Erythroblast (primary cell): Measurements from ENCODE around the gene FOXD4L1.
"Not testable (repeated sequence)": the region's sequence is repeated elsewhere in the genome, so short reads cannot be mapped to it uniquely, and the experiment has no call there.

Experiments
- DNase-seq, 2 experiments: peaks; one replicate each; lab custom pipeline; 2025; lab: John Stamatoyannopoulos, UW

The FOXD4L1 gene

DNA sequence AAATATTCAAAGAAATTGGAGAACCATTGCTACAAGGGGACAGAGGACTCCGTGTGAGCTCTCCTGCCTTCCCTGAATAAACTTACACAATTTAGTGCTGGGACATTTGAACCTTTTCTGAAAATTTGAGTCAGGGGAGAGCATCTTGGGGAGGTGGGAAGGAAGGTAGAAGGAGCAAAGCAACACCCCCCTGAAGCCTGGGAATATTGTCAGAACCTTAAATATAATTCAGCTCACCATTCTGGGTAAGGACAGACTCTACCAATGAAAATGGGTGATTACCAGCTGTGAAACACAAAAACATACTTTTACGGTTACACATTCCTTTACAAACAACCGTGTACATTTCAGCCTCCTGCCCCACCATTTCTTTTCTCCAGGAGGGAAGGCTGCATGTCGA is at the start of gene FOXD4L1:
Gene FOXD4L1, plus strand, starts transcription at position 301 of the 400 bp plus-strand sequence. CDS start 592 bp downstream, outside the sequence.
- not testable (repeated sequence) for DNase-seq

DNA sequence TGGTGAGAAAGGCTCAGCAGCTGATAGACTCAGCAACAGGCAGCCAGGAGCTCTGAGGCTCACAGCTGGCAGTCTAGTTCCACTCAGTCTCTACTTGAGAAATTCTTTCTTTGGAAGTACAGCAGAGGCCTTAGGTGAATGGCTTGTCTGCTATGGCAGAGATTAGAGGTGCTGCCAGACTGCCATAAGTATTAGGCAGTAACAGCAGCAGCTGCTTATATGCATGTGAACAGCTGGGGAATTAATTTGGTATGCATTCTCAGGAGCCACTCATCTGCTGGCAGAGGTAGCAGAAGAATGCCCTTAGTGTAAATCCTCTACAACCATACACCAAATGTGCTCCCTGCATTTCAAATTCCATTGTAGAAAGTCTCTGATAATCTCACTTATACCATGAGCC is 32.7 kb upstream of the FOXD4L1 start:
- DNase-seq = not testable (repeated sequence)

DNA sequence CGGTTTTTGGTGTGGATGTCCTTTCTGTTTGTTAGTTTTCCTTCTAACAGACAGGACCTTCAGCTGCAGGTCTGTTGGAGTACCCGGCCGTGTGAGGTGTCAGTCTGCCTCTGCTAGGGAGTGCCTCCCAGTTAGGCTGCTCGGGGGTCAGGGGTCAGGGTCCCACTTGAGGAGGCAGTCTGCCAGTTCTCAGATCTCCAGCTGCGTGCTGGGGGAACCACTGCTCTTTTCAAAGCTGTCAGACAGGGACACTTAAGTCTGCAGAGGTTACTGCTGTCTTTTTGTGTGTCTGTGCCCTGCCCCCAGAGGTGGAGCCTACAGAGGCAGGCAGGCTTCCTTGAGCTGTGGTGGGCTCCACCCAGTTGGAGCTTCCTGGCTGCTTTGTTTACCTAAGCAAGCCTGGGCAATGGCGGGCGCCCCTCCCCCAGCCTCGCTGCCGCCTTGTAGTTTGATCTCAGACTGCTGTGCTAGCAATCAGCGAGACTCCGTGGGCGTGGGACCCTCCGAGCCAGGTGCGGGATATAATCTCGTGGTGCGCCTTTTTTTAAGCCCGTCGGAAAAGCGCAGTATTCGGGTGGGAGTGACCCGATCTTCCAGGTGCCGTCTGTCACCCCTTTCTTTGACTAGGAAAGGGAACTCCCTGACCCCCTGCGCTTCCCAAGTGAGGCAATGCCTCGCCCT is 21.6 kb upstream of the FOXD4L1 start:
- not testable (repeated sequence) for DNase-seq

DNA sequence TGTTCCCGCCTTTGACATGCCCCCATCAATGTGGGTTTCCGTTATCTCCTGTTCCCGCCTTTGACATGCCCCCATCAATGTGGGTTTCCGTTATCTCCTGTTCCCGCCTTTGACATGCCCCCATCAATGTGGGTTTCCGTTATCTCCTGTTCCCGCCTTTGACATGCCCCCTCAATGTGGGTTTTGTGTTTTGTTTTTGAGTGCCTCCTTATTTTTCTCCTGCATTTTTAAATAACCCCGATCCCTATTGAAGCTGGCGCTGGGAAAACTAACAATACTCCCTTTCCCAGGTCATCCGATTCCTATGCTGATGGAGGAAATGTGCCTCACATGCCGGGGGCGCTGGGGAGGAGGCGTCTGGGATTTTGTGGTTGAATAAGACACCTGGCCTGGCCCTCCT is 1.9 kb upstream of the FOXD4L1 start:
- not testable (repeated sequence) for DNase-seq

DNA sequence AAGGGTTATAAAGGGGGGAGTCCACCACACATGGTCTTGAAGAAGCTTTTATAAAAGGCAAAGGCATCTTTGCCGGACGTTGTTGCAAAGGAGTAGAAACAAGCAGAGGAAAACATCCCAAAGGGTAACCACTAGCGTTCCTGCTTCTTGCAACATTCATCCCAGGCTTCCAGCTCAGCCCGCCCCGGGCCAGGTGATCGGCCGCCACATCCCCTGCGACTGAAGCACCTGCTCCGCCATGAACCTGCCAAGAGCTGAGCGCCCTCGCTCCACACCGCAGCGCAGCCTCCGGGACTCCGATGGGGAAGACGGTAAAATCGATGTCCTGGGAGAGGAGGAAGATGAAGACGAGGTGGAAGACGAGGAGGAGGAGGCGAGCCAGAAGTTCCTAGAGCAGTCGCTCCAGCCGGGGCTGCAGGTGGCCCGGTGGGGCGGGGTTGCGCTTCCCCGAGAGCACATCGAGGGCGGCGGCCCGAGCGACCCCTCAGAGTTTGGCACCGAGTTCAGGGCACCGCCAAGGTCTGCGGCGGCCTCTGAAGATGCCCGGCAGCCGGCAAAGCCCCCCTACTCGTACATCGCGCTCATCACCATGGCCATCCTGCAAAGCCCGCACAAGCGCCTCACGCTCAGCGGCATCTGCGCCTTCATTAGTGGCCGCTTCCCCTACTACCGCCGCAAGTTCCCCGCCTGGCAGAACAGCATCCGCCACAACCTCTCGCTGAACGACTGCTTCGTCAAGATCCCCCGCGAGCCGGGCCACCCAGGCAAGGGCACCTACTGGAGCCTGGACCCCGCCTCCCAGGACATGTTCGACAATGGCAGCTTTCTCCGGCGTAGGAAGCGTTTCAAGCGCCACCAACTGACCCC is 787 bp downstream of the FOXD4L1 start:
- not testable (repeated sequence) for DNase-seq

DNA sequence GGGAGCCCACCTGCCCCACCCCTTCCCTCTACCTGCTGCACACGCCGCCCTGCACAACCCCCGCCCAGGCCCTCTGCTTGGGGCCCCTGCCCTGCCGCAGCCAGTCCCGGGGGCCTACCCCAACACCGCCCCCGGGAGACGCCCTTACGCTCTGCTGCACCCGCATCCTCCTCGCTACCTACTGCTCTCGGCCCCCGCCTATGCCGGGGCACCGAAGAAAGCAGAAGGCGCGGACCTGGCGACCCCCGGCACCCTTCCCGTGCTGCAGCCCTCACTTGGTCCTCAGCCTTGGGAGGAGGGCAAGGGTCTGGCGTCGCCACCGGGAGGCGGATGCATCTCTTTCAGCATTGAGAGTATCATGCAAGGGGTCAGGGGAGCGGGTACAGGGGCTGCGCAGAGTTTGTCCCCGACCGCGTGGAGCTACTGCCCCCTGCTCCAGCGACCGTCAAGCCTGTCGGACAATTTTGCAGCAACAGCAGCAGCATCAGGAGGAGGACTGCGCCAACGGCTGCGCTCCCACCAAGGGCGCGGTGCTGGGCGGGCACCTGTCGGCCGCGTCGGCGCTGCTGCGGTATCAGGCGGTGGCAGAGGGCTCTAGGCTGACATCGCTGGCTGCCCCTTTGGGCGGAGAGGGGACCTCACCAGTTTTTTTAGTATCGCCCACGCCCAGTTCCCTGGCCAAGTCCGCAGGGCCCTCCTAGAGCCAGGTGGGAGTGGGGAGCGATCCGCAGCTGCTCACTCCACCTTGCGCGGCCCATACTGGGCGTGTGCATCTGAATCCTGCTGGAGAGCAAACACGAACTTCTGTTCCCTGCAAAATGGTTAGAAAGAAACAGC is 1.6 kb downstream of the FOXD4L1 start:
- not testable (repeated sequence) for DNase-seq

DNA sequence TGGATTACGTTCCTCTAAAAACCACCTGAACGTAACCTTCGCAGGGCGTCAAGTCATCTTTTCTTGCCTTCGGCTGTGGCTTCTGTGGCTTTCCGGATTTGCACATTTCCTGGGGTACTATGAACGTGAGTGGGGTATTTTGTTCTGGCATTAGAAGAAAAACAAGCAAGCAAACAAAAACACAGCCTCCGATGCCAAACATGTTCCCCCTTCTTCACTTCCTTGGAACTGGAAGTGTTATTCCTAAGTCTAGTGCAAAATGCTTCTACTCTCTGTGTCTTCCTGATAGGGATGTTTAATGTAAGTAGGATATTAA is 2.2 kb downstream of the FOXD4L1 start:
- not testable (repeated sequence) for DNase-seq

DNA sequence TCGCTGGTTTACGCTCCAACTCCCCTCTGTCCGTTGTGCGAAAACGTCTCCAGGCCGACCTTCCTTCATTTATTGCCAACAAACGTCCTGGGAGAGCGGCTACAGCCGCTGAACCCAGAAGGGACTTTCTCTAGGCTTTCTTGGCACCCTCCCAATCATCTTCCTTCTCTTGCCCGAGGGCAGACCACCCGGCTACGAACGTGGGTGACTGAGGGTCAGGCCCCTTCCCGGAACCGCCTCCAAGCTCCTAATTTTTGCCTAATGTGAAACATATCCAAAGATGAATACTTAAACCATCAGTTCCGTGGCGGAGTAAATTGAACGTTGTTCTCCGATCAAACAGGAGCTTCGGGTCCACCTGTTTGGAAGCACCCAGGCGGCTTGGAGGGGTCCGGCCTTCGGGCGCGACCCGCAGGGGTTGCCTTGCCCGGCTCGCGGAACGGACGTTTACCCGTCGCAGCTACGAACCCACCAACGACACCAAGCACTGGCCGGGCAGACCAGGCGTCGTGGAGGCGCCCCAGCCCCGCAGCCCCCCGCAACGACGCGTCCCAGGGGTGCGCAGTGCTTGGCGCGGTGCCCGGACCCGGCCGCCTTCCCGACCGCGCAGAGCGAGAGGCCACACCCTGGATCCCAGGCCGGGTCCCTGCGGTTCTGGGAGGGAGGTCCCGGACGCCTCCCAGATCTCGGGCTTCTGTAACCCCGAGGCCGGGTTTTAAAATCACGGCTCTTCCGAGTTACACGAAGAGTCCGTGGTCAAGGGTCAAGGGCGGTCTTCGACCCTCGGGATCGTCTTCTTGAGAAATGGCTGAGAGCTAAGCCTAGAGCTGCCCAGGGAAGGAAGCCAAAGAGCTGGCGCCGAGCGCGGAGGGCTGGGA is 4.0 kb downstream of the FOXD4L1 start:
- not testable (repeated sequence) for DNase-seq

DNA sequence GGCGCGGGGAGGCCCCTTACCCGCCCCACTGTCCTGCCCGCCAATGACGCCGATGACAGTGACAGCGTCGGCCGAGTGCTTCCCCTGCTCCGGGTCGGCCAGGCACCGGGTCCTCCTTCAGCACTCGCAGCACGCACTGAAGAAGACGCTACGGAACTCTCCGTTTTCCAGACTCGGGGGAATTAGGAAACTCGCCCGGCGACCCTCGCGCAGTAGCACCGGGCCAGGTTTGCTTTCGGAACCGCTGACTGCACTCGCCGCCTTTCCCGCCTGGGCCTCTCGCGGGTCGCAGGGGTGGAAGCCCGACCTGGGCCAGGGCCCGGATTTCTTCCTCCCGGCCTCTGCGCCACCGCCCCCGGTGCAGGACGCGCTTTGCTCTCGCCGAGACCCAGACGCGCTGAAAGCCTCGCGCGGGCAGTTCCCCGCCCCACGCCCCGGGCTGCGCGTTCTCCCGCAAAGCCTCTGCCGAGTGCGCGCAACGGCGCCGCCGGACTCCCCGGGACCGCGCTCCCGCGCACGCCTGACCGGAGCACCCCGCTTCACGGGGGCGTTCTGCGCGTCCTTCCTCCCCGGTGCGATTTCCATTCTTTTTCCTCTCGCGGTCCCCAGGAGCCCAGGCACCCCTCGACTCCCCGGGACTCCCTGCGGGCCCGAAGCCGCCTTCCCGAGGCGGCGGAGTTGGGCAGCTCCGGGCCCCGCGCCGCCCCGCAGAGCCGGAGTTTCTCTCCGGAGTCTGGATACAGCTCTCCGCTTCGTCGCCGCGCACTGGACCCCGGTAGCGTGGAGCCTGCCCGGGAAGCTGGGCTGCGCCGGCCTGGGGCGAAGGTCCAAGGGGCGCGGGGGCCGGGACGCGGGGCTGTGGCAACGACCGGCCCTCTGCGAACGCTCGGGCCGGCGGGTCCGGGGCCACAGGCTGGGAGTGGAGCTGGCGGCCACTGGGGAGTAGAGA is 4.9 kb downstream of the FOXD4L1 start:
- DNase-seq = not testable (repeated sequence)

DNA sequence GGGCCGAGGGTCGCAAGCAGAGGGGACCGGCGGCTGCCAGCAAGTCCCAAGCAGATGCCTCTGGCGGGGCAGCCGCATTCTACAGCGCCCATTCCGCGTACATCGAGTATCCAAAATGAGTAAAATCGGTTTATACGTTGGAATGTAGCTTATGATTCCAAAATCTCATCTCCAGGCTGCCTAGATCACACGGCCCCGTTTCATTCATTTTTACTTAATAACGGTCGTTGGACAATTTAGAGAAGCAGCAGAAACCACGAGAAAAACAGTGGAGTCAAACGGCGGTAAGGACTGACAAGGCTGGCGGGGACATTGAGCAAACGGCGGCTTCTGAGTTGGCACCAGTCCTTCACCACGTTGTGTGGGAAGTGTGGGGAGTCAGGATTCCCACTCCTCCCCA is 5.6 kb downstream of the FOXD4L1 start:
- not testable (repeated sequence) for DNase-seq

DNA sequence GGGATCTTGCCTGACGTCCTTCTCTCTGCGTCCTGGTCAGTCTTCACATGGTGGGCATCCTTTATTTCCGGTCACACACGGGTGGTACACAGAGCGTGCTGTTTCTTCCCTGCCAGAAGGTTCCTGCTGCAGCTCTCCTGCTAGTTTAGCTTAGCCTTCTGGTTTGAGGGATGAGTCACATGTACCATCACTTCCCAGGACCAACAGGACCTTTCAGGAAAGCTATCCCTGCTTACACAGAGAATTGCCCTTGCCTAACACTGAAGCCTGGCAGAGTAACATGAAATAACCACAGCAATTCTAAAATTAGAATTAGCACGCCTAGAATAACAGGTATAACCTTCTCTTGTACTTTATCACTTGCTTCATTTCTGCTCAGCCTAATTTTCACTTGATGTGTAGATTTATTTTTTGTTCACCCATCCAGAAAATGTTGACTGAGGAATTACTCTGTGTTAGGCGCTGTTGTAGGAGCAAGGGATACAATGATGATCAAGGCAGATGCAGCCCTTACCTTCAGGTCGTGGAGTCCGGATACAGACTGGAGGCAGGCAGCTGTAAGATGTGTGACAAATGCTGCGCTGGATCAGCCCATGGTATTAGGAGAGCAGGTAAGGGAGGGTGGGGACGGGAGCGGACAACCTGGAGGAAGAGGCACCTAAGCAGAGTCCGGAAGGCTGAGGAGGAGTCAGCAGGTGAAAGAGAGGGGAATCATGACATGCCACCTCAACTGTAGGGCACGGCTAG is 9.1 kb downstream of the FOXD4L1 start:
- DNase-seq = not testable (repeated sequence)

DNA sequence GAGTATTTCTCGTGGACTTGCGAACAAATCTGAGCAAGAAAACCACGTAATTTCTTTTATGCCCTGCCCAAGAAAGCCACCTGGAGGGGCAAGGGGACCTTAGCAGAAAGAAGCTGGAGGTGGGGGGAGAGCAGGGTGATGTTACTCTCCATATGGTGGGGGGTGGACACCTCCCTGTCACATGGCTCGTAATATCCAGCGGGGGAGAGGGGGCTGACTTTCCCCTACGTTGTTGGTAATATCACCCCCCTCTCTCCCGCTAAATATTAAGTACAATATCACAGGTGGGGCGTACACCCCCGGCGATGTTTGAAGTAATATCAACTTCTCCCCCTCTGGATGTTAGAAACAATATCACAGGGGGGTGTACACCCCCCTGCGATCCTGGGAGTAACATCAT is 9.7 kb downstream of the FOXD4L1 start:
- DNase-seq = not testable (repeated sequence)

DNA sequence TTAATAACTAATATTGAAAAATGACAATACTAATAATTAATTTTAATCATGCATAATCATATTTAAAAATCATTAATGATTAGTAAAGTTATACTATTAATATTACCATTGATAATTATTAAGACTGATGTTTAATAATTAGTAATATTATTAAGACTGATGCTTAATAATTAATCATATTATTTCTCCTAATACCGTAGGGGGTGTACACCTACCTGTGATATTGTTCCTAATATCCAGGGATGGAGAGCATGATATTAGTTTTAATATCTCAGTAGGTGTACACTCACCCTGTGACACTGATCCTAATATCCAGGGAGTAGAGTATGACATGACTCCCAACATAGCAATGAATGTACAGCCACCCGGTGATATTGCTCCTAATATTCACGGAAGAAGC is 12.4 kb downstream of the FOXD4L1 start:
- not testable (repeated sequence) for DNase-seq

DNA sequence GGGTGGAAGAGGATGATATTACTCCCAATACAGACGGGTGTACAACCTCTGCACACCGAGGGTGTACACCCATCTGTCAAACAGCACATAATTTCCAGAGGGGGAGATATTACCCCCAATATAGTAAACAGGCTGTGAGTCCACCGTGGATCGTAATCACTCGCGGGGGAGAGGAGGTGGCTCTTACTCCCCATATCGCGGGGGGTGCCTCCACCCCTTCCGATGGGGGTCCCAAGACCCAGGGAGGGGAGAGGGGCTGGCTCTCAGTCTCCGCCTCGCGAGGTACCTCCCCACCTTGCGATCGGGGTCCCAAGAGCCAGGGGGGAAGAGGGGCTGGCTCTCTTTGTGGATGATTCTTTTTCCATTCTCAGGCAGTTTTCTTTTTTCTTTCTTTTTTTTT is 13.4 kb downstream of the FOXD4L1 start:
- DNase-seq = not testable (repeated sequence)

DNA sequence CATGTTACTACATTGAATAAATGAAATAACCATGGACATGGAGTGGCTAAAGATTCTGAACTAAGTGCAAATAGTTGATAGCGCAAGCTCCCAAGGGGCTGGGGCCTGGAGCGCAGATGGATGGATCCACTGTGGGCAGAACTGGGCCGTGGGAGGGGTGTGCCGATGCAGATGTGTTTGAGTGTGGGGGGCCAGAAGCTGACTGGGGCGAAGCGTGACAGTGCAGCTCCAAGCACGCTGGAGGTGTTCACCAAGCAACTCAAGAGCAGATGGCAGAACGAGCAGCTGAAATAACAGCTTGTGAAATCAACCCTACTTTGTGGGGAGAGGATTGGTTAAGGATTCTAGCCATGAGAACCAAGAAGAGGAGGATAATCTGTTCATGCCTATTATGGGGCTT is 17.0 kb downstream of the FOXD4L1 start:
- DNase-seq = not testable (repeated sequence)

DNA sequence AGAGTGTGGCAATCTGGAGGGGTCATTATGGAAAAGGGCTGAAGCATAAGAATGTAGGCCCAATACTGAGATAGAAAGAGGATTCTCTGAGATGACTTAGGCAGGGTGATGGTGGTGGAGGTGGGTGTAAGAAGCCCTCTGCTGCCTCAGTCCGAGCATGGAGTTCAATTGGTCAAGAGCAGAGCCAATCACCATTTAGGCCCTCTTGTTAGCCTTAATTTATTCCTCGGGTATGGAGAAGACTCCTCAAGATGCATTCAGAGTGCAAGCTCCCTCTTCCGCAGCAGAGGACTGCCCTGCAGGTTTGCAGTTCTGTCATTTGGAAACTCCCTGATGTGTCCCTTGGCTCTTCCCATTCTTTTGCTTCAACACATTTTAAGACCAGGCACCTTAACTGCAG is 17.5 kb downstream of the FOXD4L1 start:
- DNase-seq = not testable (repeated sequence)

DNA sequence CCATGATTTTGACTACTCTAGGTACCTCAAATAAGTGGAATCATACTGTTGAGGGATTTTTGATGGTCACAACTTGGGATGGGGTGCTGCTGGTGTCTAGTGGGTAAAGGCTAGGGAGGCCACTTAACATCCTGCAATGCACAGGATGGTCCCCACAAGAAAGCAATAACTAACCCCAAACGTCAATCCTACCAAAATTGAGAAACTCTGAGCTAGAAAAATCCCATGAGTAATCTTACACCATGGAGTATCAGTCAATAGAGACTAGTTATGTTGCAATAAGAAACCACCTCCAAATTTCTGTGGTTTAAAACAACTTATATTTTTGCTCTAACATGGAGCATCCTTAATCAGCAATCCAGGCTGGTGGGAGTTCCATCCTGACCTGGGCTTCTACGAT is 18.6 kb downstream of the FOXD4L1 start:
- not testable (repeated sequence) for DNase-seq

DNA sequence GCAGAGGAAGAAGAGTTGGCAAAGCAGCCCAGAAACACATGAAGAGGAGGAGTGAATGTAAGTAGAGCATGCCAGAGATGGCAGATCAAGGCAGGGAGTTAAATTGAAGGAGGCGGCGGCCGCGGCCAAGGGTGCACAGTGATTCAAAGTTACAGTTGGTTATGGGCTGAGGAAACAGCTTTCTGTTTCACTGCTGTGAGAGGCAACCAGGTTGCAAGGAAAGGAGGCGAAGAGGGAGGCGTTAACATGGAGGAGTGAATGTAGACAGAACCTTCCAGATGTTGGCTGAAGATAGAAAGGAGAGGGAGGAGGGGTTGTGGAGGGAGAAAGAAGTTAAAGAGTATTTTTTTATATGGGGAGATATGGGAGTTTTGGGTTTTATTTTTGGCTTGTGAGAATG is 22.4 kb downstream of the FOXD4L1 start:
- not testable (repeated sequence) for DNase-seq

DNA sequence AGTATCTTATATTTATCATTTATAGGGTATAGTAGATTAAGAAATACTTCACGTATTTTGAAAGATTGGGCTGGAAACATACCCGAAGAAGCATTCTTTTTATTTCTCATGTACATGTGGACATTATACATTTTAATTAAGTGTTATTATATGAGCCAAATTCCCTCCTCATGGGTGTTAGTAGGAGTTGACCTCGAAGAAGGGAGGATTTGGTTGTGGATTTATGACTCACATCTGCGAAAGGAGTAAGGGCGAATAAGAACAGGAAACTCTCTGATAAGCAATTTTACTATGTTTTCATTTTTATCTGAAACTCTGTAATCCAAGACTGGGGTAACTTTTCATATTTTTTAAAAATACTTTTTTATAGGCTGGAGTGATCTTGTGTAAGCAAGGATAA is 23.0 kb downstream of the FOXD4L1 start:
- not testable (repeated sequence) for DNase-seq
